Right lobe of liver (tissue), 4 donors: Measurements from ENCODE around the gene OVCH1.

Source experiments
- POLR2A ChIP-seq: fragments of 450-650 bp; IDR thresholded peaks from one replicate; pipeline ENCODE4 v1.6.1; 2017; ENCODE audit warnings: antibody characterized with exemption, mild to moderate bottlenecking
- TF ChIP-seq, protein P1 (sequence below), 4 donors: fragments of 200-600 bp in 3 of 4; fragments of 450-650 bp in 1 of 4; IDR thresholded peaks; one replicate each; pipeline versions ENCODE4 v1.5.1 to v1.8.0; 2016 to 2022; ENCODE audit warnings: antibody characterized with exemption in 4 of 4, mild to moderate bottlenecking in 2 of 4
- donor health status: DM: no; HTN: no; CAD: no.
- donor health status: DM: no; HTN: no; CAD: no.
- donor health status: DM: no; HTN: yes; CAD: no.

DNA sequence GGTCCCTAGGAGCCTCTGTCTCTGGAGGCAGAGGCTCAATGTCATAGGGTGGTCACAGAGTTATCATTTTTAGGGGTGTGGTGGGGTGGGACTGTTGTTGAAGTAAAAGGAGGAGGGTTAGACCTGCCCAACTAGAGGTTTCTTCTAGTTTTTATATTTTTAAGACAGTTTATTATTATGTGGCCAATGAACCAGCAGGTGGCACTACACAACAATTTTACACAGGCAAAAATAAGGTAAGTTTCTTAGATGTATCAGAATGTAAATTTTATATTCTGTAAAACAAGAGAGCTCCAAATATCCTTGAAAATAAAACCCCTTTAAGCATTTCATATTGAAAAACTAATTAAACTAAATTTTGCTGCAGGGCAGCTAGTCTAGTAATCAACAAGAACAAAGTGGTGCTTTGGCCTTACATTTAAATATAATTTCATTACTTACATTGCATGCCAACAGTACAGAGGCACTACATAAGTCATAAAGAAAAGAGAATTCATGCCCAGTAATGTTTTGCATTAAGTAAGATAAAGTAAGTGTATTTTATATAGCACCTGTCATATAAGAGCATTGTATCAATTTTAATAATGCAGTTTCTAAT is 22.2 kb upstream of the OVCH1 start:
- TF ChIP-seq, protein P1, sequence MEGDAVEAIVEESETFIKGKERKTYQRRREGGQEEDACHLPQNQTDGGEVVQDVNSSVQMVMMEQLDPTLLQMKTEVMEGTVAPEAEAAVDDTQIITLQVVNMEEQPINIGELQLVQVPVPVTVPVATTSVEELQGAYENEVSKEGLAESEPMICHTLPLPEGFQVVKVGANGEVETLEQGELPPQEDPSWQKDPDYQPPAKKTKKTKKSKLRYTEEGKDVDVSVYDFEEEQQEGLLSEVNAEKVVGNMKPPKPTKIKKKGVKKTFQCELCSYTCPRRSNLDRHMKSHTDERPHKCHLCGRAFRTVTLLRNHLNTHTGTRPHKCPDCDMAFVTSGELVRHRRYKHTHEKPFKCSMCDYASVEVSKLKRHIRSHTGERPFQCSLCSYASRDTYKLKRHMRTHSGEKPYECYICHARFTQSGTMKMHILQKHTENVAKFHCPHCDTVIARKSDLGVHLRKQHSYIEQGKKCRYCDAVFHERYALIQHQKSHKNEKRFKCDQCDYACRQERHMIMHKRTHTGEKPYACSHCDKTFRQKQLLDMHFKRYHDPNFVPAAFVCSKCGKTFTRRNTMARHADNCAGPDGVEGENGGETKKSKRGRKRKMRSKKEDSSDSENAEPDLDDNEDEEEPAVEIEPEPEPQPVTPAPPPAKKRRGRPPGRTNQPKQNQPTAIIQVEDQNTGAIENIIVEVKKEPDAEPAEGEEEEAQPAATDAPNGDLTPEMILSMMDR (IDR thresholded peaks at IDR 0.05), result peak; percentile 56 to 69 (median 66)
- TF ChIP-seq POLR2A, result no peak
